Lung (tissue), 12 donors: ENCODE measurements around the gene KCNC3. TPM values are rescaled to one million over a fixed set of nuclear protein-coding genes. Genes with fewer than 3 reads are reported as not detected.
"Not testable (repeated sequence)": the region's sequence is repeated elsewhere in the genome, so short reads cannot be mapped to it uniquely, and the experiment has no call there.

Source experiments
- ATAC-seq: fragments of 200-7000 bp; cut with Tn5 transposase; one replicate; pipeline ENCODE4 v1.9.1; 2020; ENCODE audit warnings: moderate number of reproducible peaks; ENCODE audit not compliant: insufficient read depth, low FRiP score
- DNase-seq, 3 donors: peaks; one replicate each; pipeline ENCODE4 v3.0.0-alpha.2; 2013 to 2017
- H3K27ac ChIP-seq, 2 donors: one replicate each; pipeline ENCODE4 v1.5.1; 2013; ENCODE audit warnings: mild to moderate bottlenecking in 2 of 2, moderate library complexity in 2 of 2, control low read depth in 1 of 2, inconsistent platforms in 1 of 2, low read depth in 1 of 2, low read length in 1 of 2
- H3K27me3 ChIP-seq, 3 donors: one replicate each; pipeline ENCODE4 v1.5.1; 2013; ENCODE audit warnings: low read length in 2 of 3; ENCODE audit not compliant: control insufficient read depth in 3 of 3, insufficient read depth in 3 of 3
- H3K36me3 ChIP-seq, 4 donors: one replicate each; pipeline ENCODE4 v1.5.1; 2013; ENCODE audit warnings: low read length in 4 of 4, mild to moderate bottlenecking in 1 of 4, moderate library complexity in 1 of 4; ENCODE audit not compliant: control insufficient read depth in 4 of 4, insufficient read depth in 4 of 4
- H3K4me1 ChIP-seq, 5 donors: one replicate each; pipeline ENCODE4 v1.5.1; 2013; ENCODE audit warnings: low read length in 5 of 5, mild to moderate bottlenecking in 2 of 5, moderate library complexity in 1 of 5; ENCODE audit not compliant: control insufficient read depth in 5 of 5, insufficient read depth in 5 of 5
- H3K4me3 ChIP-seq: one replicate; pipeline ENCODE4 v1.5.1; 2013; ENCODE audit warnings: mild to moderate bottlenecking, control low read depth, moderate library complexity
- H3K9ac ChIP-seq, 2 donors: one replicate each; pipeline ENCODE4 v1.5.1; 2013; ENCODE audit warnings: low read length in 2 of 2, control low read depth in 1 of 2; ENCODE audit not compliant: insufficient read depth in 1 of 2
- H3K9me3 ChIP-seq, 4 donors: one replicate each; pipeline ENCODE4 v1.5.1; 2013; ENCODE audit warnings: low read length in 3 of 4, mild to moderate bottlenecking in 1 of 4, moderate library complexity in 1 of 4; ENCODE audit not compliant: control insufficient read depth in 4 of 4, insufficient read depth in 3 of 4
- WGBS, 2 donors: extraction: QIAGEN DNeasy Blood & Tissue Kit; methylation state at CpG; one replicate each; pipeline ENCODE4 v1.1.7; 2013; 5-methylcytosine and 5-hydroxymethylcytosine counted together
- polyA plus RNA-seq, 2 donors: library from polyadenylated mRNA; stranded (reverse); fragments of 200-250 nt; gene quantifications; one replicate each; pipeline ENCODE4 v1.2.1, GENCODE V29; 2013
- total RNA-seq, 2 donors: library from RNA; depleted of rRNA in 1 of 2; stranded (reverse); fragments of >200 nt in 1 of 2; gene quantifications; one replicate each; pipeline ENCODE4 v1.2.1, GENCODE V29; 2014 to 2021
- TF ChIP-seq, protein P1 (sequence below): IDR thresholded peaks from 2 replicates; pipeline ENCODE4 v1.5.1; 2012; ENCODE audit warnings: mild to moderate bottlenecking; ENCODE audit errors: control extremely low read depth, extremely low read depth
- donor health status: control.
- donor health status: control.
- donor health status: Bipolar disorder and iron deficiency.
- donor health status: healthy.
- donor health status: DM: yes; HTN: yes; CAD: no.

Gene KCNC3
- total and polyA plus RNA-seq, 4 donors = 2.6 to 13.2 (median 5.2) TPM

DNA sequence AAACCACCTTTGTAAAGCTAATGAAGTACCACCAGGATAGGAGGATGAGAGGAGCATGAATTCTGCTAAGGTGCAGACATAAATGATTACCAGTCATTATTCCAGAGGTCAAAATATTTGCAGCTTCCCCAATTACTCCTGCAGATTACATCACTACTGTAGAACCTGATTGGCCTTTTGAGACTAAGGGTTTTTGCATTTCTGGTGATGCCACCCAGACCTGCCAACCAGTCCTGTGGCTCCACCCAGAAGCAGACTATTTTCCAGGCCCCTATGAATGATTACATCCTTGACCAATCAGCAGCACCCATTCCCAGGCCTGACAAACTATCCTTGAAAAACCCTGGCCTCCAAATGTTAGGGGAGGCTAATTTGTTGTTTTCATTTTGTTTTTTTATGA, 11.2 kb upstream of the KCNC3 start:
- Histone ChIP-seq H3K27ac (no peak overlapping the region), H3K4me1 (no peaks in the 10 kb centered on the region), H3K4me3 (no peak overlapping the region), H3K9me3 (peaks cover 0 to 6% (median 3%) of the 10 kb centered on the region in 4 donors), H3K27me3 (no peaks in the 10 kb centered on the region), H3K9ac (no peak overlapping the region), H3K36me3 (no peaks in the 10 kb centered on the region)
- no peak for DNase-seq
- ATAC-seq = no peak
- TF ChIP-seq, protein P1, sequence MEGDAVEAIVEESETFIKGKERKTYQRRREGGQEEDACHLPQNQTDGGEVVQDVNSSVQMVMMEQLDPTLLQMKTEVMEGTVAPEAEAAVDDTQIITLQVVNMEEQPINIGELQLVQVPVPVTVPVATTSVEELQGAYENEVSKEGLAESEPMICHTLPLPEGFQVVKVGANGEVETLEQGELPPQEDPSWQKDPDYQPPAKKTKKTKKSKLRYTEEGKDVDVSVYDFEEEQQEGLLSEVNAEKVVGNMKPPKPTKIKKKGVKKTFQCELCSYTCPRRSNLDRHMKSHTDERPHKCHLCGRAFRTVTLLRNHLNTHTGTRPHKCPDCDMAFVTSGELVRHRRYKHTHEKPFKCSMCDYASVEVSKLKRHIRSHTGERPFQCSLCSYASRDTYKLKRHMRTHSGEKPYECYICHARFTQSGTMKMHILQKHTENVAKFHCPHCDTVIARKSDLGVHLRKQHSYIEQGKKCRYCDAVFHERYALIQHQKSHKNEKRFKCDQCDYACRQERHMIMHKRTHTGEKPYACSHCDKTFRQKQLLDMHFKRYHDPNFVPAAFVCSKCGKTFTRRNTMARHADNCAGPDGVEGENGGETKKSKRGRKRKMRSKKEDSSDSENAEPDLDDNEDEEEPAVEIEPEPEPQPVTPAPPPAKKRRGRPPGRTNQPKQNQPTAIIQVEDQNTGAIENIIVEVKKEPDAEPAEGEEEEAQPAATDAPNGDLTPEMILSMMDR = no peak

DNA sequence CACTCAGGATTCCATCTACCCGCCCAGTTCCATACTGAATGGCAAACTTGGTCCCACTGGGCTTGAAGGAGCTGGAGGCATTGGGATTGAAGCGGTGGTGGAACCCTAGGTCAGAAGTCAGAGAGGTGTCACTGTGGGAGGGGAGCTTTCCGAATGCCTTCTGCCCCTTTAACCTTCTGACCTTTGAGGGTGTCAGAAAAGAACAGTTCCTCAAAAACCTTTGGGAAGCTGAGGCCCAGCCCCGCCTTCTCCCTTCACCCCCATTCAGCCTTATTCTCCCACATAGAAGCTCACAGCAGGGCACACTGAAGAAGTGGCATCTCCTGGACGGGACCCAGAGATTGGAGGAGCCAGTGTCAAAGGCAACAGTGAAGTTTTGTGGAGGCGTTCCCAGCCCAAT, 7.9 kb upstream of the KCNC3 start:
- peaks cover 0 to 14% (median 9%) of the 10 kb centered on the region in 5 donors for H3K4me1 ChIP-seq
- H3K36me3 ChIP-seq, ATAC-seq, H3K9ac ChIP-seq, DNase-seq, H3K4me3 ChIP-seq, H3K27me3 ChIP-seq, H3K27ac ChIP-seq, H3K9me3 ChIP-seq: not testable (repeated sequence)
- WGBS, 2 donors = 79 to 86% methylated on average over 5 to 6 of the region's 6 CpGs

DNA sequence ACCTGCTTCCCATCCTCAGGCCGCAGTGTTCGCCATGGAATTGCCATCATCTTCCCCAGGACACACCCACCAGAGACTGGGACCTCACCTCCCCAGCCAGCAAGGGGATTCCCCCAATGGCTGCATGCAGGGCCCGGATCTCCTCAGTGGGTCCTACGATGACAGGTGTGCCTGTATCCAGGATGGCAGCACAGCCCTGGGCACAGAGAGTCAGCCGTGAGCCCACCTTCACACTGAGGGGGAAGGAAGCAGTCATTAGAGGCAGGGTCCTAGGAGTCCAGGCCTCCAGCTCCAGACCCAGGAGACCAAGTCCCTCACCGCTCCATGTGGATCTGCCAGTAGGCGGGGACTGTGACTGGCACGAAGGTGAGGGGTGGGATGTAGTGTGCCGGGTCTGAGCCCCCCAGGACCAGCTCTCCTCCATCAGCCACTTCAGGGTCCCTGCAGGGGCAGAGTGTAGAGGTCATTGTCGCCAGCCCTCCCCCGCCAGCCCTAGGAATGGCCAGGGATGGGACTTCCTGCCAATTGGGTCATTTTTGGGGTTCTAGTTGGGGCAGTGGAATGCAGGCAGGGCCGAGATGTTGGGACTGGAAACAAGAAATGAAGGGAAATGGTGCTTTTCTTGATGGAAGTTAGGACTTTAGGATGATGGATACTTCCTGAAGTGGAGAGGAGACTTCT, 5.7 kb upstream of the KCNC3 start:
- TF ChIP-seq, protein P1 = no peak

DNA sequence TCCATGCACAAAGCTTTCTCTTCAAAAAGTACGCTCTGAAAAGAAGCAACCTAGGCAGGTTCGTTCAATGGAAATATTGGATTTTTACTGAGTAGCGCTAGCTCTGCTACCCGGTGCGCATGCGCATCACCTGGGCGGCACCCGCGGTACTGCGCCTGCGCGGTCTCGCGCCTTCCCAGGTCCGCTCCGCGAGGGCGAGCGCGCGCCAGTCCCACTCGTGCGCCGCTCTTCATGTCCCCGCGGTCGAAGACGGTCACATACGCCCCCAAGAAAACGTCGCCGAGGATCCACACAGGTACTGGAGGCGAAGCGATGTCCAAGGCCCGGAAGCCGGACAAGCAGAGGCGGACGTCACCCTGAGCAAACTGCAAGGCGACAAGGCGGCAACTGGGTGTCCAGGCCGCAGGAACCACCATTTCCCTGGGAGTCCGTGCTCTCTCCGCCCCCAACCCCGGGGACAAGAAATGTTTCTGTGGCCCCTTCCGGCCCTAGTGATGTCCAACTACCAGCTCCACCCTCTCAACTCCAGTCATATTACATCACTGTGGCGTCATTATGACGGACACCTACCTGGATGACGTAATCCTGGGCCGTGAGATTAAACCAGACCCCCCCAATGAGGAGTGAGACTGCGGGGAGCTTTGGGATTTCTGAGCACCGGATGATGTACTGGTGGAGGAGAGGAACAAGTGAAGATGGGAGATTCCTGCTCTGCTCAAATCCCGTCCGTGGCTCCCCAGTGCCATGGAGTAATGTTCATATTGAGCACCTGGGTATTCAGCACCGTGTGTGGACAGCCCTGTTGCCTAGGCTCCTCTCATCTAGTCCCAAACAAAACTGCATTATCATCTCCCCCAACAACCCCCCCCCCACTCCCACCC, 4.8 kb upstream of the KCNC3 start:
- peak overlapping the region in 1 of 2 donors; percentile 75 for H3K27ac ChIP-seq
- H3K9ac ChIP-seq = peak overlapping the region in 1 of 2 donors; percentile 82
- peaks cover 0 to 8% (median 0%) of the 10 kb centered on the region in 3 donors for H3K27me3 ChIP-seq
- peak overlapping the region; percentile 41 for H3K4me3 ChIP-seq
- TF ChIP-seq, protein P1 = no peak
- no peaks in the 10 kb centered on the region for H3K36me3 ChIP-seq
- WGBS, 2 donors = 11 to 12% methylated on average over 54 of the region's 54 CpGs
- peaks cover 0 to 2% (median 0%) of the 10 kb centered on the region in 4 donors for H3K9me3 ChIP-seq
- peaks cover 0 to 31% (median 18%) of the 10 kb centered on the region in 5 donors for H3K4me1 ChIP-seq
- ATAC-seq = peak; percentile 13
- DNase-seq = peak; percentile 87 to 90 (median 89)

More for the DNA sequence above, 5.7 kb upstream of the KCNC3 start:
- H3K4me3 ChIP-seq = no peak overlapping the region
- ATAC-seq = no peak
- peaks cover 0 to 27% (median 14%) of the 10 kb centered on the region in 5 donors for H3K4me1 ChIP-seq
- 94% methylated on average over 12 of the region's 12 CpGs for WGBS, 2 donors
- H3K36me3 ChIP-seq = no peaks in the 10 kb centered on the region
- no peak for DNase-seq
- no peak overlapping the region for H3K9ac ChIP-seq
- peaks cover 0 to 8% (median 0%) of the 10 kb centered on the region in 3 donors for H3K27me3 ChIP-seq
- H3K27ac ChIP-seq = no peak overlapping the region
- H3K9me3 ChIP-seq = peaks cover 0 to 2% (median 0%) of the 10 kb centered on the region in 4 donors
